ENCODE data around the gene PTMS.

DNA sequence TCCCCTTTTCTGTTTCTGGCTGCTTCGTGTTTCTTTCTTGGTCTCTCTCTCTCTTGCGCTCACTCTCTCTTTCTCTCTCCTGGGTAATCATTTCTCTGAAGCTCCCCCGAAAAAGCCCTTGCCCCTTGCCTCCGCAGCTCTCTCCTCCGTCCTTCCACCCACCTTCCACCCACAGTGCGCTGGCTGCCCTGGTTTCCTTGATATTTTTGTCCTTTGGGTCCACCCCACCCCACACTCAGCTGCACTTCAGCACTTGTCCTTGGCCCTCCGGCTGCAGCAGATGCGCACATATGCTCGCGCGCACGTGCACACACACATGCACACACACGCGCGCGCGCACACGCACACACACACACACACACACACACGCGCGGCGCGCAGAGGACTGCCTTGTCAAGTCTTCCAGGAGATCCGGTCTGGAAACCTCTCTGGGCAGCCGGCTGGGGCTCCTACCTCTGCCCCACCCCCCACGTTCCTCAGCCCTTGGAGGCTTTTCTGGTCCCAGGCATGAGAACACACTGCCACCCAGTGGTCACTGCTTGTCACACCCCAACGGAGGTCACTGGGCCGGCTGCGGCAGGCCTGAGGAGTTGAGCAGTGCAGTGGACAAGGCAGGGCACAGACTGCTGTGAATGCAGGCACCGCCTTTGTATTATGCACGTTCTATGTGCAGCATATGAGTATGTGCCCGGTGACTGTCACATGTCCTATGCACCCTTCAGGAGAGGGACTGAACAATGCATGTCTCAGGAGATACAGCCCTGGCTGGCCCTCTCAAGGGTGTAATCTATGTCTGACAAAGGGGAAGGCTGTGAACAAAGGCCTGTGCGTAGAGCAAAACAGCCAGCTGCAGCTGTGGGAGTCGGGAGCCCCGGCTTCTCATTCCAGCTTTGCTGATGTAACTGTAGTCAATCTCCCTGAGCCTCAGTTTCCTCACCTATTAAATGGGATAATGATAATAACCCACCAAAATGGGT, 12.7 kb downstream of the PTMS start:
- TF ChIP-seq CTCF (IDR thresholded peaks at IDR 0.05; ENCODE audit: extremely low read depth in 1 of 2, insufficient read depth in 1 of 2, low read depth in 1 of 2, low read length in 2 of 2) (peak; percentile 93 to 95), EZH2 (IDR thresholded peaks at IDR 0.05; ENCODE audit: borderline replicate concordance, low read depth, low read length, severe bottlenecking) (no peak), POLR2A (IDR thresholded peaks at IDR 0.05; ENCODE audit: low read depth, low read length) (peak; percentile 22), MYC (IDR thresholded peaks at IDR 0.05; ENCODE audit: low read depth, low read length) (no peak), FOS (IDR thresholded peaks at IDR 0.05; ENCODE audit: borderline replicate concordance, insufficient read depth, low read length) (no peak), POLR2AphosphoS5 (IDR thresholded peaks at IDR 0.05; ENCODE audit: insufficient read depth, low read depth, low read length) (peak; percentile 65), JUN (IDR thresholded peaks at IDR 0.05; ENCODE audit: borderline replicate concordance, insufficient read depth, insufficient read length, low read depth) (no peak), MAX (IDR thresholded peaks at IDR 0.05; ENCODE audit: insufficient read depth, insufficient read length) (peak; percentile 53), GATA2 (IDR thresholded peaks at IDR 0.05; ENCODE audit: insufficient read depth, insufficient read length, low read depth, low read length) (no peak)
